ENCODE results near the gene CFAP410. TPM values are rescaled to one million over a fixed set of nuclear protein-coding genes. Genes with fewer than 3 reads are reported as not detected.

Gene CFAP410
- polyA plus RNA-seq, 1 of the 3 experiments (the other 2 are of a cell fraction), result 18.0 TPM

DNA sequence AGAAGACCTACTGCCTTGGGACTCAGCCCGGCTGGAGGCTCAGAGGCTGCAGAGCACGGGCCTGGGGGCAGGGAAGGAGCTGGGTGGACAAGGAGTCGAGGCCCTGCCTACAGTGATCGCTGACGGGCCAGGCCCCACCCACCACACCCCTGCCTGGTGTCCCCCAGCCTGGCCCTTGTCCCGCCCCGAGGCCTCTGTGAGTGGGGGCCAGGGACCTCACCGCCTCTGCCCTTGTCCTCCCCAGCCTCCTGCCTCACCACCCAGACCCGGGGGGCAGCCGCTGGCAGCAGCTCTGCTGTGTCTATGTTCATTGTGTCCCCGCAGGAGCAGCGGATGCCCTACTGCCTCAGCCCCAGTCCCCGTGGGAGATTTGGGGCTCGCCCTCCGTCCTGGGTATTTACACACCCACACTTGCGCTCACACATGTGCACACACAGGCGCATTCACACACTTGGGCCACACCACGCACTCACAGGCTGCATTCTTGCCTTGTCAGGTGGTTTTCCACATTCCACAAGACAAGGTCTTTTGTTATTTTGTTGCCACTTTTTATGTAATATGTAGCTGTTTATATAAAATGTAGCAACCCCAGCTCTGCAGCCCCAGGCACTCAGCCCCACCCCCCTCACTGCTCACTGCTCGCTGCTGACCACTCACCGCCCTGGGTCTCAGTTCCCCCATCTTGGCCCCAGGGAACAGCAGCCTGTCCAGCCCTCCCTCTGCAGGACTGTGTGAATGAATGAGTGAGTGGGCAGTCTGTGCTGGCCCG lies 32.1 kb downstream of the CFAP410 start:
- H3K9me2 ChIP-seq, result no peaks in the 10 kb centered on the region
- CTCF ChIA-PET, result interaction anchor here (1.0 kb wide), 1 partner anchor 10 kb away, joined by 5 read pairs; no protein-coding TSS in a partner anchor

DNA sequence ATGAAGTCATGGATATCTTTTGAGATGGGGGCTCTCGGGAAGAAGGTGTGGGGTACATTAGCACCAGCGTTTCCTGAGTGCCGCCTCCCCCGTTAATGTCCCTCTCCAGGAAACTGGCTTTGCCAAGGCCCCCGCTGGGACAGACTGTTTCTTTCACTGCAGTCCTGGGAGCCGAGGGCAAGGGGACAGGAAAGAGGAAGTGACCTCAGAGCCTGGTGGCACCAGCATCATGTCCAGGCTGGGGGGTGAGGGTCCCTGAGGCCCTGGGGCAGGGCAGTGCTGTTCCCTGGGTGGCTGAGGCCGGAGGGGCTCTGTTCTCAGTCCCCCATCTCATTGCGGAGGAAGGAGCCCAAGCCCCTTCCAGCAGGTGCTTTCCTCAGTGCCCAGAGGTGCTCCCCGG lies 33.5 kb downstream of the CFAP410 start:
- TF ChIP-seq RXRA (IDR thresholded peaks at IDR 0.05; ENCODE audit: borderline replicate concordance, low read depth) (no peak), GABPA (IDR thresholded peaks at IDR 0.05; ENCODE audit: low read depth) (no peak)
- TF ChIP-seq, protein P1, sequence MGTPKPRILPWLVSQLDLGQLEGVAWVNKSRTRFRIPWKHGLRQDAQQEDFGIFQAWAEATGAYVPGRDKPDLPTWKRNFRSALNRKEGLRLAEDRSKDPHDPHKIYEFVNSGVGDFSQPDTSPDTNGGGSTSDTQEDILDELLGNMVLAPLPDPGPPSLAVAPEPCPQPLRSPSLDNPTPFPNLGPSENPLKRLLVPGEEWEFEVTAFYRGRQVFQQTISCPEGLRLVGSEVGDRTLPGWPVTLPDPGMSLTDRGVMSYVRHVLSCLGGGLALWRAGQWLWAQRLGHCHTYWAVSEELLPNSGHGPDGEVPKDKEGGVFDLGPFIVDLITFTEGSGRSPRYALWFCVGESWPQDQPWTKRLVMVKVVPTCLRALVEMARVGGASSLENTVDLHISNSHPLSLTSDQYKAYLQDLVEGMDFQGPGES (IDR thresholded peaks at IDR 0.05; ENCODE audit: low read depth, low read length), result no peak
- TF ChIP-seq, protein P2, sequence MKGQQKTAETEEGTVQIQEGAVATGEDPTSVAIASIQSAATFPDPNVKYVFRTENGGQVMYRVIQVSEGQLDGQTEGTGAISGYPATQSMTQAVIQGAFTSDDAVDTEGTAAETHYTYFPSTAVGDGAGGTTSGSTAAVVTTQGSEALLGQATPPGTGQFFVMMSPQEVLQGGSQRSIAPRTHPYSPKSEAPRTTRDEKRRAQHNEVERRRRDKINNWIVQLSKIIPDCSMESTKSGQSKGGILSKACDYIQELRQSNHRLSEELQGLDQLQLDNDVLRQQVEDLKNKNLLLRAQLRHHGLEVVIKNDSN (IDR thresholded peaks at IDR 0.05; ENCODE audit: borderline replicate concordance, low read depth), result no peak
- 94% methylated on average over 6 of the region's 9 CpGs for WGBS (ENCODE audit: low lambda C conversion rate)
- Histone ChIP-seq H3K4me1 (ENCODE audit: control insufficient read depth in 1 of 2, insufficient read depth in 2 of 2, low read depth in 1 of 2, low read length in 1 of 2) (peaks cover 0 to 14% of the 10 kb centered on the region in 2 experiments; a peak in 1 of 4 replicates), H2AFZ (ENCODE audit: low read depth) (no peak overlapping the region), H3K79me2 (ENCODE audit: insufficient read depth) (peaks cover 68% of the 10 kb centered on the region), H3K9me2 (no peaks in the 10 kb centered on the region), H3K36me3 (replicated peaks in 1 of 2; ENCODE audit: control insufficient read depth in 1 of 2, insufficient read depth in 2 of 2, low read length in 1 of 2) (peaks cover 0 to 4% of the 10 kb centered on the region in 2 experiments), H3F3A (replicated peaks; ENCODE audit: insufficient read depth) (no peaks in the 10 kb centered on the region), H3K27ac (ENCODE audit: low read depth in 2 of 2, low read length in 1 of 2) (no peak overlapping the region), H3K9me3 (no peaks in the 10 kb centered on the region), H3K27me3 (ENCODE audit: insufficient read depth) (no peaks in the 10 kb centered on the region), H3K4me3 (ENCODE audit: low read depth in 2 of 2, low read length in 1 of 2) (no peak overlapping the region), H3K4me2 (no peak overlapping the region), H3K9ac (no peak overlapping the region), H4K20me1 (ENCODE audit: insufficient read depth) (peaks cover 62% of the 10 kb centered on the region)
- CTCF ChIA-PET, result interaction anchor here (0.6 to 2.2 kb wide), 7 partner anchors 10 to 178 kb away, joined by 3 to 12 read pairs (median 7); partner anchors contain the start of gene CFAP410
- POLR2A ChIA-PET, result no interaction called here
- no peak for DNase-seq

More for the DNA sequence above, 32.1 kb downstream of the CFAP410 start:
- TF ChIP-seq POLR2AphosphoS5 (IDR thresholded peaks at IDR 0.05; ENCODE audit: low read depth, low read length) (no peak), YY1 (IDR thresholded peaks at IDR 0.05; ENCODE audit: low read depth) (no peak), FOXJ3 (CRISPR knock-in tag; IDR thresholded peaks at IDR 0.05) (no peak), TCF12 (IDR thresholded peaks at IDR 0.05) (no peak), GATA2 (CRISPR knock-in tag; IDR thresholded peaks at IDR 0.05) (no peak), FOXM1 (IDR thresholded peaks at IDR 0.05; ENCODE audit: low read depth) (no peak), EZH2phosphoT487 (IDR thresholded peaks at IDR 0.05; ENCODE audit: borderline replicate concordance, low read depth) (no peak), RCOR1 (IDR thresholded peaks at IDR 0.05; ENCODE audit: low read length) (no peak), MXI1 (IDR thresholded peaks at IDR 0.05; ENCODE audit: low read depth, low read length) (no peak), CHD2 (IDR thresholded peaks at IDR 0.05; ENCODE audit: low read length, partially characterized antibody) (no peak), EP300 (IDR thresholded peaks at IDR 0.05; ENCODE audit: borderline replicate concordance in 1 of 2, low read depth in 1 of 2, low read length in 1 of 2) (no peak), ELF1 (IDR thresholded peaks at IDR 0.05) (no peak), NFIC (IDR thresholded peaks at IDR 0.05; ENCODE audit: borderline replicate concordance) (no peak)
- TF ChIP-seq, protein P3, sequence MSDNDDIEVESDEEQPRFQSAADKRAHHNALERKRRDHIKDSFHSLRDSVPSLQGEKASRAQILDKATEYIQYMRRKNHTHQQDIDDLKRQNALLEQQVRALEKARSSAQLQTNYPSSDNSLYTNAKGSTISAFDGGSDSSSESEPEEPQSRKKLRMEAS (IDR thresholded peaks at IDR 0.05; ENCODE audit: low read depth), result no peak
- TF ChIP-seq, protein P2 (IDR thresholded peaks at IDR 0.05; ENCODE audit: borderline replicate concordance, low read depth), result no peak
- TF ChIP-seq, protein P4, sequence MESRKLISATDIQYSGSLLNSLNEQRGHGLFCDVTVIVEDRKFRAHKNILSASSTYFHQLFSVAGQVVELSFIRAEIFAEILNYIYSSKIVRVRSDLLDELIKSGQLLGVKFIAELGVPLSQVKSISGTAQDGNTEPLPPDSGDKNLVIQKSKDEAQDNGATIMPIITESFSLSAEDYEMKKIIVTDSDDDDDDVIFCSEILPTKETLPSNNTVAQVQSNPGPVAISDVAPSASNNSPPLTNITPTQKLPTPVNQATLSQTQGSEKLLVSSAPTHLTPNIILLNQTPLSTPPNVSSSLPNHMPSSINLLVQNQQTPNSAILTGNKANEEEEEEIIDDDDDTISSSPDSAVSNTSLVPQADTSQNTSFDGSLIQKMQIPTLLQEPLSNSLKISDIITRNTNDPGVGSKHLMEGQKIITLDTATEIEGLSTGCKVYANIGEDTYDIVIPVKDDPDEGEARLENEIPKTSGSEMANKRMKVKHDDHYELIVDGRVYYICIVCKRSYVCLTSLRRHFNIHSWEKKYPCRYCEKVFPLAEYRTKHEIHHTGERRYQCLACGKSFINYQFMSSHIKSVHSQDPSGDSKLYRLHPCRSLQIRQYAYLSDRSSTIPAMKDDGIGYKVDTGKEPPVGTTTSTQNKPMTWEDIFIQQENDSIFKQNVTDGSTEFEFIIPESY (IDR thresholded peaks at IDR 0.05; ENCODE audit: borderline replicate concordance, low read depth), result no peak
- Histone ChIP-seq H3K4me2 (no peak overlapping the region), H3K4me1 (ENCODE audit: control insufficient read depth in 1 of 2, insufficient read depth in 2 of 2, low read depth in 1 of 2, low read length in 1 of 2) (peaks cover 0 to 7% of the 10 kb centered on the region in 2 experiments; a peak in 1 of 4 replicates), H3K27ac (ENCODE audit: low read depth in 2 of 2, low read length in 1 of 2) (no peak overlapping the region), H3K27me3 (ENCODE audit: insufficient read depth) (no peaks in the 10 kb centered on the region), H3F3A (replicated peaks; ENCODE audit: insufficient read depth) (no peaks in the 10 kb centered on the region), H4K20me1 (ENCODE audit: insufficient read depth) (peaks cover 48% of the 10 kb centered on the region), H3K9me3 (no peaks in the 10 kb centered on the region), H2AFZ (ENCODE audit: low read depth) (no peak overlapping the region), H3K36me3 (replicated peaks in 1 of 2; ENCODE audit: control insufficient read depth in 1 of 2, insufficient read depth in 2 of 2, low read length in 1 of 2) (peaks cover 0 to 9% of the 10 kb centered on the region in 2 experiments), H3K4me3 (ENCODE audit: low read depth in 2 of 2, low read length in 1 of 2) (no peak overlapping the region), H3K79me2 (ENCODE audit: insufficient read depth) (peaks cover 54% of the 10 kb centered on the region), H3K9ac (no peak overlapping the region)
- 94% methylated on average over 14 of the region's 21 CpGs for WGBS (ENCODE audit: low lambda C conversion rate)
- POLR2A ChIA-PET, result no interaction called here
- DNase-seq, result no peak
